GM19193 (cell line): ENCODE measurements around the gene STAB2.

Experiments
- POLR2A ChIP-seq: IDR thresholded peaks from 4 replicates; pipeline ENCODE4 v1.6.1; 2011; ENCODE audit not compliant: insufficient read depth, insufficient read length; ENCODE audit errors: extremely low read depth

STAB2 gene

DNA sequence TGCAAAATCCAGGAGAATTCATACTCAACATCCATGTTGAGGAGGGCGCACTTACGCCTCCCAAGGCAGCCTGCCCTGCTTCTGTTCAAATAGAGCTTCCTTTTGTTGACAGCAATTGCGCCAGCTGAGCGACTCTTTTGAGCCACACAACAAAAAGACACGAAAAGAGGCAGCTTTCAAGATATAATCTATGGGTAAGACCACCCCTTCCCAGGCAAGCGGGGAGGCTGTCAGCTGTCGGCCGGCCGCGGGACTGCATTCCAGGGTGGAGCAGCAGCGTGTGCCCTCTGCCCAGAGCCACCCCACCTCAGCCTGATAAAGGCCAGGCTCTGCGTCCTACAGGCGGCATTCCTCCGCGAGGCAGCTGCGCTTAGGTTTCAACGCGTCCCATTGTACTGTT lies 15.8 kb upstream of the STAB2 start:
- no peak for TF ChIP-seq POLR2A

DNA sequence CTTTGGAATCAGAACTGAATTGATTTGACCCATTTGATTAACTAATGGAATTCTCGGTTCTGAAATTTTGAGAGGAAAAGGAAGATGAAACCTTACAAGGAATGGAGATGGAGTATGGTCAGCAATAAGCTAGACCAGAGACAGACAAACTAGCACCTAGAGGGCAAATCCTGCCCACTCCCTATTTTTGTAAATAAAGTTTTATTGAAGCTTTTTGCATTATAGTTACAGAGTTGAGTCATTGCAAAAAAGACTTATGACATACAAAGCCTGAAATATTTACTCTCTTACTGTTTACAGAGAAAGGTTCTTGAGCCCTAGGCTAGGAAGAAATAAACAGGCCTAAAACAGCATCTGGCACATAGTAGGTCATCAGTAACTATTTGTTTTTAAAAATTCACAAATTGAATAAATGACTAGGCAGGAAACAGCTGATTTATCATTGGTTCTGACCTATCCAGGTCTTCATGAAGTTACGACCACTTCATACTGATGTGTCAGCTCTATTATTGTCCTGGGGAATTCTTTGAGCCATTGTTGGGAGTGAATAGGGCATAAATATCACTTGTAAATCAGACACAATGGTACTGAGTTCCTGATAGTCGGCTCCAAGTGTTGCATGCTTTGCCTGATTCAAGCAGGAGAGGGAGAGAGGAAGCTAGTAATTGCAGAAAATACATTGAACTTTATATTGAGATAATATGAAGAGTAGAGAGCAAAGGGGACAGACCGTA lies 14.6 kb upstream of the STAB2 start:
- no peak for TF ChIP-seq POLR2A

DNA sequence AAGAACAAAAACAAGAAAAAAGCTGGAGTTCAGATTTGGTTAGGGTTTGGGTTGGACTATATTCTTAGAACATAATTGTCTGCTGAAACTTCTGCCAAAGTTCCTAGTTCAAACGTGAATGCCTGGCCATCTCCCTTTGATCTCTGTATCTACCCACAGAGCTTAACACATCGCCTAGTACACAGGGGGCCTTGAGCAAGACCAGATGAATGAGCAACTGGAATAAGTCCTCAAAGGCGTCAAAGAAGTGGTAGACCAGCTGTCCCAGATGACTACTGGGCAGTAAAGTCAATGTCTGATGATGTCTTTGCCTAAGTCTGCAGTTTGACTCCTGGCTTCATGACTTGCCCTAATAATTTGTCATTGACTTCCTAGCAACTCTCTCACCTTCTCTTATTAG lies 13.9 kb upstream of the STAB2 start:
- no peak for TF ChIP-seq POLR2A

DNA sequence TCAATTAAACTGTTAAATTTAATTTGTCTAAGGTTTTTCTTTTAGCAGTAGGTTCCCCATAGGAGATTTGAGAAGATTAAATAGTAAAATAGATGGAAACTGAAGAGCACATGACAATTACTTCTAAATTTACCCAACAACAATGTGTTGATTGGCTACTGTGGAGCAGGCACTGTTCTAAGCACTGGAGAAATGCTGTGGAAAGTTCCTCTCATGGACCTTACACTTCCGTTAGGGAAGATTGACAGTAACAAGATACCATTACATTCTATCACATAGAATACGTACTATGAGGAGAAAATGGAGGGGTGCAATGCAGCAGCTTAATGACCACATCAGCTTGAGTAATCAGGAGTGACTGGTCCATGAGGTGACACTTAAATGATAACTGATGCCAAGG lies 8.1 kb upstream of the STAB2 start:
- TF ChIP-seq POLR2A = no peak

DNA sequence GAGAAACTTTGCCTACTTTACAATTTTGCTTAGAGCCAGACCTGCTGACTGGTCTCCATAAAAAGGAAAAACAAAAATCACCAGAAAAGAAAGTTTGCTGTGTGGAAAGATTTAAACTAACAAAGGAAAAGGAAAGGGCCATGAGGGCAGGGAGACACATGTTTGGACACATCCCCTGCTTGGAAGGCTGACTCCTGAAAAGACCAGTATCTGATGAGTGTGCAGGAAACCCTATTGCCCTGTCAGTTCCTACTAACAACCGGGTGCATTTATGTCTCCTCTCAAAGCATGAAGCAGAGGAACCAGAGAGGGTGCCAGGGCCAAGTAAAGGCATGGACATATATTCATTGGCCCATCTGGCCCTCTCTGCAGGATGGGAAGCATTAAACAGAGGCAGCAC lies 7.0 kb upstream of the STAB2 start:
- no peak for TF ChIP-seq POLR2A

DNA sequence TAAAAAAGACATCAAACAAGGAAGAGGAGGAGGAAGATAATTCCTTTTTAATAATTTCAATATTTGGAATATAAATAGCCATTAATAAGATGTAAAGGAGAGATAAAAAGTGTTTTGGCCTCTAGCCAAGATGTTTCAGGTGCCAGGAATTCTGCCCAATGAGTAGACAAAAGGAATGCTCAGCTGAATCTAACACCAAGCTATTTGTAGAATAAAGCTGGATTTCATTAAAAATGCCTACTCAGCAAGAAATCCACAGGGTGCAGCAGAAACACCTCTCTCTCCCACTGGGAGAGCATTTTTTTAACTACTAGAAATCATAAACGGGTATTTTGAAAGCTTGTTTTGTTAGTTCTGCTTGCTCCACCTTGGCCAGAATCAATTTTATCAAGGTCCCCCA lies 4.1 kb upstream of the STAB2 start:
- TF ChIP-seq POLR2A = no peak

DNA sequence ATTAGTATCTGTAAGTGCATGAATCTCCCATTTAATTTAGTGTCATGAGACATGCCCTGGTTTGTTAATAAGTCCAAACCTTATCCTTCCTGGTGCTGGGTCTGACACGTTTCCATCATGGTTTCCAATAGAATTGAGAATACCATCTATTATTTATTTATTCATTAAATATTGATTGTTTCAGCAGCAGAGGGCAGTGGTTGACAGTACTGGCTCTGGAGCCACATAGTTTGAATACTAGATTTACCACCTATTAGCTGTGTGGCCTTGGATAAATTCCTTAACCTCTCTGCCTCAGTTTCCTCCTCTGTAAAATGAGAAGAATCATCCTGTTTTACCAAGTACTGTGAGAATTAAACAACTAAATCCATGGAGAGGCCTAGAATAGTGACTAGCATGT lies 941 bp upstream of the STAB2 start:
- no peak for TF ChIP-seq POLR2A

DNA sequence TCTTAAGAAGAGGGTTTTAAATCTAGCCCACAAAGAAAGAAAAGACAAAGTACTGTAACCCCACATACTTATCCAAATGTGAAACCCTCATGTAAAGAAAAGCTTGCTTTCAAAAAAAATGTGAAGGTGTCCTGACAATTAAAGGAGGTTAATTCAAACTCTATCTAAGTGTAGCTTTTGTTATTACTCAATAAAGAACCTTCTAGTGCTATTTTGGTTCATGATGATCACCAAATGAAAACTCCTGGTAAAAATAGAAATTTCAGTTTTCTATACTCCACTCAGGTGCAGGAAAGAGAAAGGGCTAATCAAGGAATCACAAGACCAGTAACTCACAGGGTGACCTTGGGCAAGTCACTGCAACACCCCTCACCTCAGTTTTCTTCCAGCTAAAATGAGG lies 1.6 kb downstream of the STAB2 start:
- TF ChIP-seq POLR2A = no peak

DNA sequence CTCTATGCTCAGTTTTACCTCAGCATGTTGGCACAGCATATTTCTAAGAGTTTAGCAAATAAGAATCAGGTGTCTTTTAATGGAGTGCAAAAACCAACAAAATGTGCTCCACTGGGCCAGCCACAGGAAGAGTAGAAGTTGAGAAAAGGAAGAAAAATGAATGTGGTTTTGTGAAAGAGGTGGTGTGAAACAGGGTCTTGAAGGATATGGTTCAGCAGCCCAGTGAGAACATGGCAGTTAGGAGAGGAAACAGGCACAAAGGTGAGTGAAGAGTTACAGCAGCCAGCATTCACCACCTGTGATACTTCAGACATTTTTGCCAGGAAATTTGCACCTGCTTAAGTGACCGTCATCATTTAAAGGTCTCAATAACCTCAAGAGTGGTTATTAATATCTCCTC lies 2.4 kb downstream of the STAB2 start:
- TF ChIP-seq POLR2A = no peak

DNA sequence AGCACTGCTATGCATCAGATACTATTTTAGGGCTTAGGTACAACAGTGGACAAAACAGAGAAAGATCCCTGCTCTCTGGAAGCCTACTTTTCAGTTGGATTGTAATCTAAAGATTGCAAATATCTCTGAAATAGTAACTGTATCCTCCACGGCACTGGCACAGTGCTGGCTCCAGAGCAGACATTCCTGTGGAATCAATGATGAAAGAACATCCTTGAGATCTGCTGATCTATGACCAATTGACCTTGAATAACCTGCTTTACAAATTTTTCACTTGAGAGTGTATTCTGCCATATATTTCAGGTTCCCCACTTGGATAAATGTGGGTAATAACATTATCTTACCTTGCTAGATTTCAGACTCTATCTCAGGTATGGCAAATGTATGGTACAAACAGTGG lies 3.2 kb downstream of the STAB2 start:
- TF ChIP-seq POLR2A = no peak

DNA sequence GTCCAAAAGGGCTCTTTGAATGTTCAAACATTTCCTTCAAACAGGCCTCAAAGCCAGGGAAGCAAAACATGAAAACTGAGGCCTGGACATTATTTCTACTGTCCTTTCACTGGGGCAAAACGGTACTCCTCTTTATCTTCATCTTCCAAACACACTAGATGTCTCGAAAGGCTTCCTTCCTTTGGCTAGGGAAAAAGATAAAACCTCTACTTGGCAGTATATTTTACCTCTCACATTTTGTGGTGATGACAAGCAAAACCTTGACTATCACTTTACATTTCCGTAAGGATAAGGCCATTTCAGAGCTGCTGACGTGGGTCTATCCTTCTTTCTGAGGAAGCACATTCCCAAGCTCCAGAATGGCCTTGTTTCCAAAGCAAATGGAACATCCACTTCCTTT lies 9.9 kb downstream of the STAB2 start:
- TF ChIP-seq POLR2A = no peak

DNA sequence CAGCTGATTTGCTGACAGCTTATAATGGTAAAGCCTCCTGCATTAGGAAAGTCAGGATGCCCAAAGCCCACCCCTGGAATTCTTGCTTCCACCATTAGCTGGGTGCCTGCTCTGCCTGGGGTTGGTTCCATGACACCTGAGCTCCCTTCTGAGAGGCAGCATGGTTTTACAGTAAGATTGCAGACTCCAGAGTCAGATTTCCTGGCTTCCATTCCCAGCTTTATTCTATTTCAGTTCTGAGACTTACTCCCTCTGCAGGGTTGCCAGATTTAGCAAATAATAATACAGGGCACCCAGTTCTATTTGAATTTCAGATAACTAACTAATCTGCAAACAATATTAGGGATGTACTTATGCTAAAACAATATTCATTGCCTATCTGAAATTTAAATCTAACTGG lies 12.2 kb downstream of the STAB2 start:
- no peak for TF ChIP-seq POLR2A

DNA sequence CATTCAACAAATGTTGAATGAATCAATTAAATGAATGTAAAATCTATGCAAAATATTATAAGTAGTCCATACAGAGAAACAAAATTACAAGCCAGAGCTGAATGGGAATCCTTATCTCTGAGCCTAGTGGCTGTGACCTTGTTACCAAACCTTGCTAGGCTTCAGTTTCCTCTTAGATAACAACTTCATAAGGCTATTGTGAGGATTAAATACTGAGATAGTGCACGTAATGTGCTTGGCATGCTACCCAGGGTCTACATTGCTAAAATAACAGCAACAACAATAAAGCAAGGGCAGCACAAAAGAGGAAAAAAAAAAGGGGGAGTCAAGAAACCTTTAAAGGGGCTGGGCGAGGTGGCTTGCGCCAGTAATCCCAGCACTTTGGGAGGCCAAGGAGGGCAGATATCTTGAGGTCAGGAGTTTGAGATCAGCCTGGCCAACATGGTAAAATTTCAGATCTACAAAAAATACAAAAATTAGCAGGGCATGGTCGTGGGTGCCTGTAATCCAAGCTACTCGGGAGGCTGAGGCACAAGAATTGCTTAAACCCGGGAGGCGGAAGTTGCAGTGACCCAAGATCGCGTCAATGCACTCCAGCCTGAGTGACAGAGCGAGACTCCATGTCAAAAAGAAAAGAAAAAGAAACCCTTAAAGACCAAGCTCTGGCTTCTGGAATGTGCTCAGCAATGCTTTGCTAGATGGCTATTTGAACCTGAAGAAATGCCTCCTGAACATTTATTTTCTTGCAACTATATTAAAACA lies 14.1 kb downstream of the STAB2 start:
- no peak for TF ChIP-seq POLR2A

DNA sequence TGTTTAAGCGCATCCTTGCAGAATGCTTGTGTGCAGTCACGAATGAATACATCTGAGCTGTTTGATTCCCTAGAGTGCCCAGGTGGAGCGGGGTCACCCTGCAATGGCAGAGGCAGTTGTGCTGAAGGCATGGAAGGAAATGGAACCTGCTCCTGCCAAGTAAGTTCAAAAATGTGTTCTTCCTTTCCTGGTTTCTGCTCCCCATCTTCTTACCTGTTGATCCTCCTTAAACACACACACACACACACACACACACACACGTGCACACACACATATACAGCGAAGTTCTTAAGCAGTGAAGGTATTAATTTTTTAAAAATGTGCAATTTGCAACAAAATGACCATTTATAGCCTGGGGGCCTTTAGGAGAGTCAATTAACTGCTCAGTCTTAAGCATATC lies 33.3 kb downstream of the STAB2 start:
- no peak for TF ChIP-seq POLR2A

DNA sequence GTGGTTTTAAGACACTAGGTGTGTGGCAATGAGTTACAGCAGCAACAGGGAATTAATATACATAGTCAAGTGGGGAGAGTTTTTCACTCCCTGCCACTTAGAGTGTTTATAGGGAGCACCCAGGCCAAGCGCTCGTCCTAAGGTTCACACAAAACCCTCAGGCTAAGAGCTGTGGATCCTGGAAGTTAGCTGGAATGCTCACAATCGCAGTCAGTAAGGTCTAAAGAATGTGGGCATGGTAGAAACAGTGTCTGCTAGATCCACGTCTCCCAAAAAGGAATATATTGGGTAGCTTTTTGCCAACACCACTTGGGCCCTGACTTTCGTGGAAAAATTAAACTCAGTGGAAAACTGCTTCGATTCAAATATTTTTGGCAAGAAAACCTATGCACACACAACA lies 36.6 kb downstream of the STAB2 start:
- no peak for TF ChIP-seq POLR2A

DNA sequence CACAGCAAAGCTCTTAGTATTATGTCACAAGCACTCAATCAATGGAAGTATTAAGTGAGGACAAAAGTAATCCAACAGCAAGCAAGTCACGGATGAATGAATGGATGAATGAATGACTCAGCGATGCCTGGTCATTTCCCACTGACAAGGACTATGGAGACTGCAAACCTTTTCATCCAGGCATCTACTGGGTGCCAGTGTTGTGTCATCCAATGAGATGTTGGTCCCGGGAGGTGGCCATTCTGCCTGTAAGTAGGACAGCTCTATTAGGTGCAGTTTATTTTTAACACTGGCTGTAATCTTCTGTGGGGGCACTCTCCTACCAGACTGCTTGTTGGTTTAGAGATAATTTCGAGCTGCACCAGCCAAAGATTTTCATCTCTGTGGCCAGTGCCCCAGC lies 39.4 kb downstream of the STAB2 start:
- no peak for TF ChIP-seq POLR2A
